Left lung (tissue), 10 donors: ENCODE data around the gene TRIM36. TPM values are rescaled to one million over a fixed set of nuclear protein-coding genes. Genes with fewer than 3 reads are reported as not detected.

Source experiments
- ATAC-seq: fragments of 200-7000 bp; cut with Tn5 transposase; one replicate; pipeline ENCODE4 v1.9.1; 2020; ENCODE audit warnings: moderate library complexity
- DNase-seq, 4 donors: peaks; one replicate each; pipeline ENCODE4 v3.0.0-alpha.2; 2013 to 2020
- H3K27ac ChIP-seq, 2 donors: fragments of 200-600 bp; sonication (generic) in 1 of 2; one replicate each; pipeline versions ENCODE4 v1.5.0 to v1.8.0; 2020 to 2021
- H3K27me3 ChIP-seq, 2 donors: fragments of 200-600 bp; sonication (generic) in 1 of 2; one replicate each; pipeline versions ENCODE4 v1.5.0 to v1.8.0; 2020 to 2021
- H3K36me3 ChIP-seq, 2 donors: fragments of 200-600 bp; sonication (generic) in 1 of 2; one replicate each; pipeline versions ENCODE4 v1.5.0 to v1.8.0; 2020 to 2021
- H3K4me1 ChIP-seq, 2 donors: fragments of 200-600 bp; one replicate each; pipeline ENCODE4 v1.8.0; 2021
- H3K4me3 ChIP-seq, 2 donors: fragments of 200-600 bp; sonication (generic) in 1 of 2; one replicate each; pipeline versions ENCODE4 v1.5.0 to v1.8.0; 2020 to 2021; ENCODE audit warnings: mild to moderate bottlenecking in 1 of 2
- H3K9me3 ChIP-seq, 2 donors: fragments of 200-600 bp; sonication (generic) in 1 of 2; one replicate each; pipeline versions ENCODE4 v1.5.0 to v1.8.0; 2020 to 2021
- CTCF ChIP-seq, 2 donors: fragments of 200-600 bp; sonication (generic) in 1 of 2; IDR thresholded peaks; one replicate each; pipeline versions ENCODE4 v1.5.0 to v1.8.0; 2021; ENCODE audit warnings: antibody characterized with exemption in 2 of 2
- intact Hi-C, 2 donors: fragments of 100-400 bp; cut with DNase I; formaldehyde crosslinking; loops; one replicate each; pipeline versions ENCODE4 v1.11.2 to v1.14.2; 2022
- polyA plus RNA-seq, 6 donors: library from polyadenylated mRNA; unstranded; fragments of 120-200 nt; gene quantifications; one replicate each; pipeline ENCODE4 v1.2.1, GENCODE V29; 2013; ENCODE audit not compliant: insufficient read length in 6 of 6
- total RNA-seq, 2 donors: library from RNA; stranded (reverse); fragmentation: NEBNext Ultra II Directional; extraction: Animal tissue kit (Norgen Biotek cat#: 25700); gene quantifications; one replicate each; pipeline ENCODE4 v1.2.1, GENCODE V29; 2021
- donor health status: DM: no; HTN: yes; CAD: no.
- donor health status: DM: no; HTN: no; CAD: no.

TRIM36 gene
- total and polyA plus RNA-seq, 8 donors: 0.98 to 6.9 (median 1.5) TPM

- H3K9me3 ChIP-seq: no peaks in the 10 kb centered on the region
- no peaks in the 10 kb centered on the region for H3K4me1 ChIP-seq
- ATAC-seq (no peak), DNase-seq (no peak)
- H3K4me3 ChIP-seq: no peak overlapping the region
- no peaks in the 10 kb centered on the region for H3K36me3 ChIP-seq
- intact Hi-C loops: no loop called here
- no peak for TF ChIP-seq CTCF (IDR thresholded peaks at IDR 0.05)
- H3K27ac ChIP-seq: no peak overlapping the region
- no peaks in the 10 kb centered on the region for H3K27me3 ChIP-seq
Measured at GRCh38 chr5:115196161-115196560, 26.5 kb upstream of the TRIM36 start.

- Histone ChIP-seq H3K4me3 (no peak overlapping the region), H3K27me3 (no peaks in the 10 kb centered on the region), H3K36me3 (no peaks in the 10 kb centered on the region), H3K27ac (no peak overlapping the region), H3K4me1 (peaks cover 0 to 4% of the 10 kb centered on the region in 2 donors), H3K9me3 (no peaks in the 10 kb centered on the region)
- TF ChIP-seq CTCF (IDR thresholded peaks at IDR 0.05): no peak
- ATAC-seq: no peak
- DNase-seq: no peak
- intact Hi-C loops: no loop called here
Measured at GRCh38 chr5:115194676-115195075, 25.0 kb upstream of the TRIM36 start.

- DNase-seq (no peak), ATAC-seq (no peak)
- Histone ChIP-seq H3K27me3 (no peaks in the 10 kb centered on the region), H3K9me3 (no peaks in the 10 kb centered on the region), H3K36me3 (no peaks in the 10 kb centered on the region), H3K27ac (no peak overlapping the region), H3K4me1 (peaks cover 0 to 4% of the 10 kb centered on the region in 2 donors), H3K4me3 (no peak overlapping the region)
- TF ChIP-seq CTCF (IDR thresholded peaks at IDR 0.05): no peak
- intact Hi-C loops: no loop called here
Measured at GRCh38 chr5:115193295-115193694, 23.6 kb upstream of the TRIM36 start.

GRCh38 chr5:115192098-115192497 lies 22.4 kb upstream of the TRIM36 start:
- no peak for DNase-seq
- intact Hi-C loops: no loop called here
- Histone ChIP-seq H3K9me3 (no peaks in the 10 kb centered on the region), H3K36me3 (no peaks in the 10 kb centered on the region), H3K4me1 (peaks cover 0 to 4% of the 10 kb centered on the region in 2 donors), H3K4me3 (no peak overlapping the region), H3K27me3 (peaks cover 0 to 6% of the 10 kb centered on the region in 2 donors), H3K27ac (no peak overlapping the region)
- TF ChIP-seq CTCF (IDR thresholded peaks at IDR 0.05): no peak
- ATAC-seq: peak; percentile 13

GRCh38 chr5:115191474-115192031 lies 21.8 kb upstream of the TRIM36 start:
- TF ChIP-seq CTCF (IDR thresholded peaks at IDR 0.05): no peak
- intact Hi-C loops: no loop called here
- DNase-seq (peak in 1 of 4 donors; percentile 41), ATAC-seq (peak; percentile 81)
- Histone ChIP-seq H3K4me1 (peaks cover 0 to 4% of the 10 kb centered on the region in 2 donors), H3K27ac (peak overlapping the region in 1 of 2 donors; percentile 5), H3K36me3 (no peaks in the 10 kb centered on the region), H3K9me3 (no peaks in the 10 kb centered on the region), H3K4me3 (no peak overlapping the region), H3K27me3 (peaks cover 0 to 10% of the 10 kb centered on the region in 2 donors)
